GM21447 (cell line): Measurements from ENCODE around the gene CHD5.
"Not testable (repeated sequence)": the region's sequence is repeated elsewhere in the genome, so short reads cannot be mapped to it uniquely, and the experiment has no call there.

Source experiments
- ATAC-seq: cut with Tn5 transposase; IDR thresholded peaks from one replicate; pipeline ENCODE4 v1.9.1; 2021; ENCODE audit not compliant: unreplicated experiment

Gene CHD5

DNA sequence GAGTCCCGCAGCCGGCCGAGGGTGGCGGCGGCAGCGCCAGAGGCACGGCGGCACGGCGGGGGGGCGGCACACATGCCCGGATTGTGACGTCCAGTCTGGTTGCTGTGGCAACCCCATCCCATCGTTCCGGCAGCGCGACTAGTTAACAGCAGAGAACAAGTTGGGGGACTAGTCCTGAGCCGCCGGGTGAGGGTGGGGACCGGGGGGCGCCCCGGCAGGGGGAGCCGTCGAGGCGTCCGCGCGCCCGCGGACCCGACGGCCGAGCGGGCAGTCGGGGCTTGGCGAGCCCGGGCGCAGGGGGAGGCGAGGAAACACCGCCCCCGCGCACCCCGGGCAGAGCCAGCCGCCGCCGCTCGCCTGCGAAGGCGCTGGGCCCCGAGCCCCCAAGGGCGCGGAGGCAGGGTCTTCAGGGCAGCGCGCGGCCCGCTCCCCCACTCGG, at the start of gene CHD5:
CHD5 (minus strand) TSS at position 54 of the 439 bp plus-strand sequence. CDS start 298 bp downstream, outside the sequence.
- ATAC-seq = no peak

DNA sequence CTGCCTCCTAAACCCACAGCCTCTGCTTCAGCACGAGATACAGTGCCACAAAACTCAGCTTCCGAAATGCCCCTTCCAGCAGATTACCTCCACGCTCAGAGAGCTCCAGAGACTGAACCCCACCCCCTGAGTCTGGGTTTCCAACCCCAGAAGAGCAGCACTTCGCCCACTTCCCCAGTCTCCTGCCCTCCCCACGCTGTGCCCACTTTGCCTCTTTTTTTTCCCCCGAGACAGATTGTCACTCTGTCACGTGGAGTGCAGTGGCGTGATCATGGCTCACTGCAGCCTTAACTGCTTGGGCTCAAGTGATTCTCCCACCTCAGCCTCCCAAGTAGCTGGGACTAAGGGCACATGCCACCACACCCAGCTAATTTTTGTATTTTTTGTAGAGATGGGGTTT, 45.5 kb upstream of the CHD5 start:
- ATAC-seq = no peak

DNA sequence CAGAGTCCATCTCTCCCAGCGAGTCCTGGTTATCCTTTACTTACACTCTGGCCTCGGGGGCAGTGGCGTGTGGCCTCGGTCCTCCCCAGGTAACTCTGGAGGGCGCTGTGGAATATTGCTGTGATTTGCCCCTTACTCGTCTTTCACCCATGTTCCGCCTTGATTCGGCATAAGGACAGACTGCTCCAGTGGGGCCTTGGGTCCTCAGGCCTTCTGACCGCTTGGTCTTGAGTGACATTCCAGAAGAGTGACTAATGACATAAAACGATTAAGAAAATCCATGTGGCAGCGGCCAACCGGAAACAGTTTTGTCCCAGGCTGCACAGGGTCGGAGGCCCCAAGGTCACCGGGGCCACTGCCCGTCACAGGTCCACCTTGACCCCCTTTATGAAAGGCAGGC, 44.6 kb upstream of the CHD5 start:
- ATAC-seq = no peak

DNA sequence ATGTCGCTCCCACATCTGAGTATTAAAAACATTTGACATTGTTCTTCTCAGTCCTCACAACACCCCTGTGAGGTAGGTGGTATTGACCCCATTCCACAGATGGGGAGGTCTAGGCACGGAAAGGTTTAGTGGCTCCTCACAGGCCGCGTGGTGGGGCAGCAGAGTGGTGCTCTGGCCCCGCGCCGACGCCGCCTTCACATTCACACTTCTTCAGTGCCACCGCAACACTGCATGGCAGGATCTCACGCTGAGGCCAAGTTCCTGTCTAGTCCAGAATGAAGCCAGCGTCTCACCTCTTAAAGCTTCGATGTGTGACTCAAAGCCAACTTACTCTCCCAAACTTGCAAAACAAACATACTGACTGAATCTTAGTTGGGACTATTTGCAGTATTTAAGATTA, 43.5 kb upstream of the CHD5 start:
- no peak for ATAC-seq

GRCh38 chr1:6222636-6223035, 42.5 kb upstream of the CHD5 start:
- ATAC-seq = no peak

GRCh38 chr1:6221210-6221784, 41.2 kb upstream of the CHD5 start:
- ATAC-seq = no peak

GRCh38 chr1:6220236-6220635, 40.1 kb upstream of the CHD5 start:
- ATAC-seq = no peak

- ATAC-seq = not testable (repeated sequence)
Measured at GRCh38 chr1:6219641-6220040, 39.5 kb upstream of the CHD5 start.

- ATAC-seq = no peak
Measured at GRCh38 chr1:6218375-6219164, 38.4 kb upstream of the CHD5 start.

DNA sequence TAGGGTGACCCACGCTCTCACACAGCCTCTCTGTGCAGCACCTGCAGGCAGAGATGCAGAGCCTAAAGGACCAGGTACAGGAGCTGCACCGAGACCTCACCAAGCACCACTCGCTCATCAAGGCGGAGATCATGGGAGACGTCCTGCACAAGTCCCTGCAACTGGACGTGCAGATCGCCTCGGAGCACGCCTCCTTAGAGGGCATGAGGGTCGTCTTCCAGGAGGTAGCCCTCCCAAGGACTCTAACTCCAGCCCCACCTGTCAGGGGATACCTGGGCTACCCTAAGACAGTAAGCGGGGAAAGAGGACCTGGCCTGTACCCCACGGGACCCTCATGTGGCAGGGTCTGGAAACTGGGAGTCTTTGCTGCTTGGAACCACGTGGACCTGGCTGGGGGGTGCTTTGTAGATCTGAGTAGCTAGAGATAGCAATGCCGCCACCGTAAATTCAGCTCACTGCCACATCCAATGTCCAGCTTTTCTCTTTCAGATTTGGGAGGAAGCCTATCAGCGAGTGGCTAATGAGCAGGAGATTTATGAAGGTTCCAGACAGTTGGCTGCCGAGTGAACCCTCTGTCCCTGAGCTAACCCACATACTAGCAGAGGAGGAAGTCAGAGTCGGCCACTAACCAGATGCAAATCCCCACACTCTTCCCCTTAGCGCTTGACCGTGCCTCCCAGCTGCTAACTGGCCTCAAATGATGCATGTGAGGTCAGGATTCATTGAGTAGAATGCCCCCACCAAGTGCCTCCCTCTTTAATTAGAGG, 32.3 kb upstream of the CHD5 start:
- ATAC-seq = no peak

DNA sequence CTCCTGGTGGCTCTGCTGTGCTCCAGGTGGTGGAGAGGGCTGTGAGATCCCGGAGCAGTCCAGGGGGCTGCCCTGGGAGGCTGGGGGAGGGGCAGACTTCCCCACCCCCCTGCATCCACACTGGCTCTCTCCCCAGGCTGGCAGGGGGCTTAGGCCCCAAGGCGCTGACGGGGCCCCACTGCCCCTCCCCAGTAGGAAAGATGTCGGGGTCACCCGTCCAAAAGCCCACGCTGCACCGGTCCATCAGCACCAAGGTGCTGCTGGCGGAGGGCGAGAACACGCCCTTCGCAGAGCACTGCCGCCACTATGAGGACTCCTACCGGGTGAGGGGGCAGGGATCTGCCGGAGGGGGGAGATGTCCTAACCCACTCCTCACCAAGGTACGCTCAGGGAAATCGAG, 31.6 kb upstream of the CHD5 start:
- no peak for ATAC-seq

- ATAC-seq = no peak
Measured at GRCh38 chr1:6210591-6211355, 30.7 kb upstream of the CHD5 start.

- no peak for ATAC-seq
Measured at GRCh38 chr1:6209661-6210580, 29.8 kb upstream of the CHD5 start.

- ATAC-seq = no peak
Measured at GRCh38 chr1:6208723-6209660, 28.9 kb upstream of the CHD5 start.

GRCh38 chr1:6207921-6208320, 27.8 kb upstream of the CHD5 start:
- ATAC-seq = no peak

- no peak for ATAC-seq
Measured at GRCh38 chr1:6207075-6207885, 27.2 kb upstream of the CHD5 start.

DNA sequence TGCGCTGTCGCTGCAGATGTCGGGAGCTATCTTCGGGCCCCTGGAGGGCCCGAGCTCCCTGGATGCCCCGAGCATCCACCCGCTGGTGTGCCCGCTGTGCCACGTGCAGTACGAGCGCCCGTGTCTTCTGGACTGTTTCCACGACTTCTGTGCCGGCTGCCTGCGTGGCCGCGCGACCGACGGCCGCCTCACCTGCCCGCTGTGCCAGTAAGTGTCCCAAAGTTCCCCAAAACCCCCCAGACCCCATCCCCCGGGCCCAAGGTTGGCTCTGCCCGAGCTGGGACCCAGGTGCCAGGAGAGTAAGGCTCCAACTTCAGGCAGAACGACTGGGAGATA, 26.4 kb upstream of the CHD5 start:
- no peak for ATAC-seq

DNA sequence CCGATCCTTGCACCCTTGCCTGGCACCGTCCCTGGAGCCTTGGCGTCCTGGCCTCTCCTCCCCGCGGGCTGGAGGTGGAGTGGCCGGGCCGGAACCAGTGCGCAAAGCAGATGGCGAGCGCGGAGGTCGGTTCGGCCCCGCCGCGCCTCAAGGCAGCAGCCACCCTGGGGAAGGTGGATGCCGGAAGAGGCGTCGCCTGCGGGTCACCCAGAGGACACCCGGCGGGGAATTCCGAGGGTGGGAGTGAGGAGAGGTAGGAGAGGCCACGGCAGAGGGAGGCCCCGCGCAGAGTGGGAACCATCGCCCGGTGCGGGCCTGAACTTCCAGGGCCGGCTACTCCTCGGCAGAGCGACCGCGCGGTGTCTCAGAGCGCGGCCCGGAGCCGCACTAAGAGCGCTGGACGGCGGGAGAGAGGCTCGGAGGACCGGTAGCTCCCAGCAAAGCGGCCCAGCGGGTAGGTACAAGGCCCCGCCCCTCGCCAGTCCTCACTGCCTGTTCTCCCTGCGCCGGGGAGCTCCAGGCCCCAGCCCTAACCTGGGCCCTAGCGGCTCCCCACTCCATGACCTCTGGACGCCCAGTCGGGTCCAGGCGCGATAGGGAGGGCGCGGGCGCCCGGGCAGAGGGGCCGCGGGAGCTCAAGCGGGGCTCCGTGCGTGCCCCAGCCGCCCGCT, 25.9 kb upstream of the CHD5 start, which contains the start of gene RNF207:
RNF207 (plus strand) TSS at position 271 of the 671 bp plus-strand sequence. CDS start 417 bp downstream, outside the sequence.
- peak; percentile 49 for ATAC-seq
